GM18951 (cell line): ENCODE measurements around the gene ZBTB32.
"Not testable (repeated sequence)": the region's sequence is repeated elsewhere in the genome, so short reads cannot be mapped to it uniquely, and the experiment has no call there.

ENCODE experiments used
- POLR2A ChIP-seq: IDR thresholded peaks from 4 replicates; pipeline ENCODE4 v1.6.1; 2011; ENCODE audit warnings: mild to moderate bottlenecking; ENCODE audit not compliant: insufficient read length, insufficient read depth; ENCODE audit errors: extremely low read depth
- in situ Hi-C: fragments of 300-500 bp; cut with MboI; formaldehyde crosslinking; loops from one replicate; pipeline ENCODE4 v1.12.0; 2022; ENCODE audit warnings: low sequenced_read_pairs, mixed read lengths, inconsistent platforms; ENCODE audit not compliant: unreplicated experiment

ZBTB32 gene

GRCh38 chr19:35718345-35719041 is 14.1 kb downstream of the ZBTB32 start:
- TF ChIP-seq POLR2A, result no peak
- in situ Hi-C loops, result no loop called here

GRCh38 chr19:35719402-35720162 is 15.2 kb downstream of the ZBTB32 start:
- in situ Hi-C loops, result no loop called here
- TF ChIP-seq POLR2A, result no peak

GRCh38 chr19:35720163-35720524 is 15.8 kb downstream of the ZBTB32 start:
- no peak for TF ChIP-seq POLR2A
- in situ Hi-C loops, result no loop called here

- in situ Hi-C loops, result no loop called here
- TF ChIP-seq POLR2A, result peak; percentile 17
Observed at GRCh38 chr19:35720648-35721047, 16.3 kb downstream of the ZBTB32 start.

GRCh38 chr19:35721374-35721773 is 17.0 kb downstream of the ZBTB32 start:
- in situ Hi-C loops, result no loop called here

GRCh38 chr19:35722461-35722860 is 18.1 kb downstream of the ZBTB32 start:
- in situ Hi-C loops, result no loop called here
- no peak for TF ChIP-seq POLR2A

More at GRCh38 chr19:35721374-35721773, 17.0 kb downstream of the ZBTB32 start:
- TF ChIP-seq POLR2A, result no peak

GRCh38 chr19:35722897-35723296 is 18.5 kb downstream of the ZBTB32 start:
- in situ Hi-C loops, result no loop called here
- no peak for TF ChIP-seq POLR2A

- TF ChIP-seq POLR2A, result no peak
Observed at GRCh38 chr19:35723671-35724070, 19.3 kb downstream of the ZBTB32 start.

GRCh38 chr19:35724132-35724531 is 19.8 kb downstream of the ZBTB32 start:
- in situ Hi-C loops, result not testable (repeated sequence)

More at GRCh38 chr19:35723671-35724070, 19.3 kb downstream of the ZBTB32 start:
- in situ Hi-C loops, result no loop called here

GRCh38 chr19:35724560-35724959 is 20.2 kb downstream of the ZBTB32 start:
- in situ Hi-C loops, result no loop called here
- no peak for TF ChIP-seq POLR2A

GRCh38 chr19:35725216-35725861 is 21.0 kb downstream of the ZBTB32 start:
- no peak for TF ChIP-seq POLR2A
- in situ Hi-C loops, result no loop called here

- in situ Hi-C loops, result no loop called here
- no peak for TF ChIP-seq POLR2A
Observed at GRCh38 chr19:35727053-35727955, 22.9 kb downstream of the ZBTB32 start.
